Kidney capillary endothelial cell (primary cell): ENCODE measurements around the gene CC2D1B.
A peak's percentile ranks its signal among the peaks of the same experiment; 100 is the strongest.
"Not testable (repeated sequence)": the region's sequence is repeated elsewhere in the genome, so short reads cannot be mapped to it uniquely, and the experiment has no call there.

Experiments
- DNase-seq: peaks from one replicate; pipeline ENCODE4 v3.0.0-alpha.2; 2018; ENCODE audit warnings: low spot score

CC2D1B gene

GRCh38 chr1:52365746-52366516, at the start of gene CC2D1B:
TSS of gene CC2D1B (minus strand) at chr1:52366205. CDS start at chr1:52364620, 1,585 bp downstream.
- DNase-seq, result peak; percentile 90

- no peak for DNase-seq
These were observed 48.9 kb upstream of the CC2D1B start for GRCh38 chr1:52414942-52415341.

- DNase-seq, result no peak
These were observed 47.5 kb upstream of the CC2D1B start for GRCh38 chr1:52413410-52413989.

- DNase-seq, result no peak
These were observed 39.0 kb upstream of the CC2D1B start for GRCh38 chr1:52404975-52405338.

- DNase-seq, result peak; percentile 97
These were observed 38.3 kb upstream of the CC2D1B start, which contains the start of the genes ORC1 and PRPF38A for GRCh38 chr1:52404116-52404974. TSS of gene ORC1 (minus strand) at chr1:52404423. CDS start at chr1:52402223, 2,200 bp downstream. TSS of gene PRPF38A (plus strand) at chr1:52404602. CDS start at chr1:52404750, 148 bp downstream.

GRCh38 chr1:52403566-52404115, 37.6 kb upstream of the CC2D1B start:
- peak; percentile 56 for DNase-seq

GRCh38 chr1:52402860-52403240, 36.8 kb upstream of the CC2D1B start:
- DNase-seq, result no peak

- DNase-seq, result no peak
These were observed 34.1 kb upstream of the CC2D1B start for GRCh38 chr1:52400131-52400530.

GRCh38 chr1:52399629-52400028, 33.6 kb upstream of the CC2D1B start:
- DNase-seq, result no peak

- DNase-seq, result no peak
These were observed 27.2 kb upstream of the CC2D1B start for GRCh38 chr1:52393174-52393573.

GRCh38 chr1:52386458-52386857, 20.5 kb upstream of the CC2D1B start:
- DNase-seq, result no peak

GRCh38 chr1:52385376-52385775, 19.4 kb upstream of the CC2D1B start:
- no peak for DNase-seq

GRCh38 chr1:52369851-52370250, 3.8 kb upstream of the CC2D1B start:
- DNase-seq, result not testable (repeated sequence)

- DNase-seq, result peak; percentile 36
These were observed 2.6 kb upstream of the CC2D1B start for GRCh38 chr1:52368383-52369172.

GRCh38 chr1:52367272-52367671, 1.3 kb upstream of the CC2D1B start:
- no peak for DNase-seq

GRCh38 chr1:52366517-52366827, 467 bp upstream of the CC2D1B start:
- no peak for DNase-seq

- DNase-seq, result peak; percentile 38
These were observed 797 bp downstream of the CC2D1B start for GRCh38 chr1:52365071-52365745.

GRCh38 chr1:52364235-52364839, 1.7 kb downstream of the CC2D1B start:
- no peak for DNase-seq

- DNase-seq, result no peak
These were observed 5.4 kb downstream of the CC2D1B start for GRCh38 chr1:52360595-52360968.

GRCh38 chr1:52359676-52360594, 6.1 kb downstream of the CC2D1B start:
- no peak for DNase-seq
